Melanocyte of skin (primary cell): ENCODE results near the gene PRR12. TPM values are rescaled to one million over a fixed set of nuclear protein-coding genes. Genes with fewer than 3 reads are reported as not detected.

Source experiments
- small RNA-seq, 2 donors: library from RNA; depleted of rRNA; stranded (forward); fragments of <200 nt; gene quantifications; one replicate each; pipeline ENCODE3, GENCODE V24; 2012
- total RNA-seq, 2 donors: library from RNA; depleted of rRNA; stranded (reverse); fragments of >200 nt; gene quantifications; 2 replicates each; pipeline ENCODE4 v1.2.3, GENCODE V29; 2012

PRR12 gene
- 1 to 10 TPM; 3.4 to 4.7 TPM for total RNA-seq

GRCh38 chr19:49590971-49591730 lies at the start of gene PRR12:
PRR12 (plus strand) TSS chr19:49591182; CDS start chr19:49591655, 473 bp downstream.

GRCh38 chr19:49580264-49581006 lies 10.5 kb upstream of the PRR12 start, which contains the start of gene NOSIP:
NOSIP (minus strand) TSS chr19:49580556; CDS start chr19:49560691, 19,865 bp downstream.

GRCh38 chr19:49581007-49581508 lies 9.9 kb upstream of the PRR12 start, which contains the start of gene PRRG2:
PRRG2 (plus strand) TSS chr19:49581316; CDS start chr19:49583220, 1,904 bp downstream.

GRCh38 chr19:49640113-49640898 lies 49.3 kb downstream of the PRR12 start, which contains the start of gene RRAS:
RRAS (minus strand) TSS chr19:49640143; CDS start chr19:49640098, 45 bp downstream.

GRCh38 chr19:49641688-49642491 lies 50.9 kb downstream of the PRR12 start, which contains the start of gene SCAF1:
SCAF1 (plus strand) TSS chr19:49642209; CDS start chr19:49645027, 2,818 bp downstream.

GRCh38 chr19:49665351-49666119 lies 74.6 kb downstream of the PRR12 start, which contains the start of the genes BCL2L12 and IRF3:
BCL2L12 (plus strand) TSS chr19:49665933; CDS start chr19:49666693, 760 bp downstream.
IRF3 (minus strand) TSS chr19:49665857; CDS start chr19:49664838, 1,019 bp downstream.

Small RNA genes lying within 50 kb of the gene (small RNA-seq; reads per million reads assigned to genes)
- 0 reads per million in 2 donors for gene RF00019

Other genes starting within 250 kb of the PRR12 start
- gene TEAD2, start 228.8 kb upstream of the PRR12 start, total RNA-seq = 10 to 100 TPM; 29.6 to 30.3 TPM
- gene DKKL1, start 227.3 kb upstream of the PRR12 start, total RNA-seq = not detected
- gene KASH5, start 202.9 kb upstream of the PRR12 start, total RNA-seq = not detected
- gene PTH2, start 167.7 kb upstream of the PRR12 start, total RNA-seq = not detected
- not detected for gene GFY, start 165.8 kb upstream of the PRR12 start, total RNA-seq
- gene SLC17A7, start 149.7 kb upstream of the PRR12 start, total RNA-seq = under 1 TPM in 1 of 2 donors, not detected in 1; under 0.01 TPM
- gene PIH1D1, start 139.4 kb upstream of the PRR12 start, total RNA-seq = 100 to 1,000 TPM in 1 of 2 donors, 10 to 100 TPM in 1; 89.5 to 132 TPM
- gene ALDH16A1, start 138.0 kb upstream of the PRR12 start, total RNA-seq = 10 to 100 TPM; 47.0 to 65.0 TPM
- gene FLT3LG, start 117.0 kb upstream of the PRR12 start, total RNA-seq = 1 to 10 TPM; 2.7 to 3.8 TPM
- gene RPL13A, start 103.6 kb upstream of the PRR12 start, total RNA-seq = 1,000 to 10,000 TPM; 1,225 to 1,537 TPM
- gene RPS11, start 94.7 kb upstream of the PRR12 start, total RNA-seq = 1,000 to 10,000 TPM; 1,700 to 1,752 TPM
- gene FCGRT, start 78.5 kb upstream of the PRR12 start, total RNA-seq = 10 to 100 TPM; 21.7 to 27.0 TPM
- 1 to 10 TPM; 1.4 to 3.0 TPM for gene RCN3, start 63.2 kb upstream of the PRR12 start, total RNA-seq
- gene NOSIP, start 10.6 kb upstream of the PRR12 start, total RNA-seq = 100 to 1,000 TPM in 1 of 2 donors, 10 to 100 TPM in 1; 65.4 to 120 TPM
- gene PRRG2, start 9.9 kb upstream of the PRR12 start, total RNA-seq = under 1 TPM; 0.34 to 1.00 TPM
- gene RRAS, start 49.0 kb downstream of the PRR12 start, total RNA-seq = 10 to 100 TPM; 11.0 to 11.3 TPM
- 10 to 100 TPM; 18.6 to 19.3 TPM for gene SCAF1, start 51.0 kb downstream of the PRR12 start, total RNA-seq
- gene IRF3, start 74.7 kb downstream of the PRR12 start, total RNA-seq = 10 to 100 TPM; 24.8 to 55.6 TPM
- gene BCL2L12, start 74.8 kb downstream of the PRR12 start, total RNA-seq = 10 to 100 TPM in 1 of 2 donors, 1 to 10 TPM in 1; 3.1 to 14.0 TPM
- 100 to 1,000 TPM; 195 to 414 TPM for gene PRMT1, start 86.1 kb downstream of the PRR12 start, total RNA-seq
- gene ADM5, start 98.4 kb downstream of the PRR12 start, total RNA-seq = under 1 TPM; 0.34 to 1.00 TPM
- 1 to 10 TPM; 2.7 to 4.8 TPM for gene CPT1C, start 99.9 kb downstream of the PRR12 start, total RNA-seq
- gene TSKS, start 172.1 kb downstream of the PRR12 start, total RNA-seq = not detected
- 10 to 100 TPM; 65.7 to 71.6 TPM for gene AP2A1, start 175.8 kb downstream of the PRR12 start, total RNA-seq
- 10 to 100 TPM; 21.7 to 28.3 TPM for gene FUZ, start 222.1 kb downstream of the PRR12 start, total RNA-seq
- gene MED25, start 227.1 kb downstream of the PRR12 start, total RNA-seq = 10 to 100 TPM; 16.9 to 19.0 TPM